Ovary (tissue), 9 donors: ENCODE measurements around the gene SF3A2. TPM values are rescaled to one million over a fixed set of nuclear protein-coding genes. Genes with fewer than 3 reads are reported as not detected.

Source experiments
- DNase-seq, 5 donors: peaks; one replicate each; pipeline ENCODE4 v3.0.0-alpha.2; 2019 to 2020
- H3K27ac ChIP-seq, 2 donors: fragments of 200-600 bp; one replicate each; pipeline versions ENCODE4 v1.5.1 to v1.8.0; 2019 to 2022
- H3K27me3 ChIP-seq: fragments of 200-600 bp; one replicate; pipeline ENCODE4 v1.8.0; 2022
- H3K36me3 ChIP-seq: fragments of 200-600 bp; sonication (generic); one replicate; pipeline ENCODE4 v1.5.1; 2019
- H3K4me1 ChIP-seq: one replicate; pipeline ENCODE4 v1.8.1; 2013; ENCODE audit warnings: mild to moderate bottlenecking, moderate library complexity; ENCODE audit not compliant: insufficient read depth
- H3K4me3 ChIP-seq: fragments of 200-600 bp; sonication (generic); one replicate; pipeline ENCODE4 v1.5.1; 2017
- H3K9me3 ChIP-seq, 2 donors: fragments of 200-600 bp in 1 of 2; sonication (generic) in 1 of 2; one replicate each; pipeline versions ENCODE4 v1.5.1 to v1.8.1; 2013 to 2019; ENCODE audit warnings: mild to moderate bottlenecking in 1 of 2, moderate library complexity in 1 of 2
- EP300 ChIP-seq: sonication (generic); formaldehyde crosslinking; IDR thresholded peaks from one replicate; pipeline ENCODE4 v1.6.1; 2017; ENCODE audit warnings: antibody characterized with exemption
- POLR2A ChIP-seq: fragments of 450-650 bp; IDR thresholded peaks from one replicate; pipeline ENCODE4 v1.6.1; 2017; ENCODE audit warnings: antibody characterized with exemption, mild to moderate bottlenecking, moderate library complexity
- WGBS, 3 donors: extraction: QIAGEN DNeasy Blood & Tissue Kit in 1 of 3; methylation state at CpG; one replicate each; pipeline versions ENCODE4 v1.1.5 to v1.1.7; 2013 to 2017; 5-methylcytosine and 5-hydroxymethylcytosine counted together
- intact Hi-C, 4 donors: fragments of 100-400 bp; cut with DNase I; formaldehyde crosslinking; loops; one replicate each; pipeline versions ENCODE4 v1.11.0 to v1.15.1; 2022 to 2023
- microRNA counts: library from miRNA; unstranded; fragments of <30 nt; microRNA quantifications from one replicate; lab custom pipeline; 2016
- microRNA-seq, 3 donors: library from miRNA; unstranded; fragments of <30 nt; microRNA quantifications; one replicate each; pipeline versions ENCODE4 to v1.2.0, GENCODE V29; 2019 to 2020
- polyA plus RNA-seq, 2 donors: library from polyadenylated mRNA; stranded (reverse); fragments of 200-250 nt in 1 of 2; fragments of 350-450 nt in 1 of 2; fragmentation: Illumina TruSeq in 1 of 2; extraction: RNeasy Lipid Tissue Mini Kit (QIAGEN cat#74804) in 1 of 2; gene quantifications; one replicate each; pipeline ENCODE4 v1.2.3, GENCODE V29; 2013 to 2014
- small RNA-seq: library from RNA; depleted of rRNA; stranded (forward); fragments of <200 nt; gene quantifications from one replicate; pipeline ENCODE3, GENCODE V24; 2016
- total RNA-seq, 7 donors: library from RNA; depleted of rRNA in 2 of 7; stranded (reverse); fragments of >200 nt in 2 of 7; fragmentation: NEBNext Ultra II Directional in 3 of 7; extraction: Animal tissue kit (Norgen Biotek cat#: 25700) in 3 of 7; gene quantifications; one replicate each; pipeline versions ENCODE4 v1.1.0 to v1.2.4, GENCODE V29; 2016 to 2023
- TF ChIP-seq, protein P1 (sequence below), 3 donors: fragments of 450-650 bp in 2 of 3; fragments of 200-600 bp in 1 of 3; IDR thresholded peaks; one replicate each; pipeline versions ENCODE4 v1.5.1 to v1.8.0; 2016 to 2022; ENCODE audit warnings: antibody characterized with exemption in 3 of 3, mild to moderate bottlenecking in 1 of 3
- donor health status: DM: no; HTN: no; CAD: no; lungs with moderate emphysema.
- donor health status: DM: no; HTN: no; CAD: no.
- donor health status: Bipolar disorder and iron deficiency.
- donor health status: DM: yes; HTN: yes; CAD: no.
- donor health status: DM: no; HTN: no; CAD: no.
- donor health status: DM: yes; HTN: yes; CAD: no.

Gene SF3A2
- total and polyA plus RNA-seq, 9 donors: 13.7 to 137 (median 89.8) TPM

DNA sequence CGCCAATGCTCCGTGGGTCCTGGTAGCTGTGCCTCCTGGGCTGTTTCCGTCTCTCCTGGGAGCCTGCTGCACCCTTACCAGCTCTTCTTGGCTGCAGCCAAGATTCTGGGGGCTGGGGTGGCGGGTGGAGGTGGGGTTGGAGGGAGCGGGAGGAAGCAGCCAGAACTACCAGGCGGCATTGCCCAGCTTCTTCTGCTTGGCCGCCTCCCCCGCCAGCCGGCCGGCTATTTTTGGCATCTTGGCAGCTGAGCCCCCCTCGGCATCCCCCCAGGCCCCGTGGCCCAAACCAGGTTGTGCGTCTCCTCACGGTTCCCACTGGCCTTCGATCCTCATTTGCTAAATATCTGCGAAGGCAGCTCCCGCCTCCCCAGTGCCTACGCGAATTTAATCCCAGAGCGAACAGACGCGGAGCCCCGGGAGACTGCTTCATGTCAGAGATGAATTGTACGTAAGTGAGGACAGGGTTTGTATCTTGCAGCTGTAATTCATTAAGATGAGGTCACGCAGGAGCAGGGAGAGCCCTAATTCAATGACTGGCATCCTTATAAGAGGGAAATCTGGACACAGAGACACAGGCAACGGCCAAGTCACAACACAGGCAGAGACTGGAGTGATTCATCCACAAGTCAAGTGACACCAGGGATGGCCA lies 58.2 kb downstream of the SF3A2 start:
- intact Hi-C loops: no loop called here
- Histone ChIP-seq H3K9me3 (no peaks in the 10 kb centered on the region), H3K4me1 (peaks cover 12% of the 10 kb centered on the region), H3K27me3 (peaks cover 11% of the 10 kb centered on the region), H3K4me3 (no peak overlapping the region), H3K27ac (no peak overlapping the region), H3K36me3 (no peaks in the 10 kb centered on the region)
- WGBS, 3 donors: 6 to 9% (median 8%) methylated on average over 26 of the region's 26 CpGs
- no peak for DNase-seq
- TF ChIP-seq, protein P1, sequence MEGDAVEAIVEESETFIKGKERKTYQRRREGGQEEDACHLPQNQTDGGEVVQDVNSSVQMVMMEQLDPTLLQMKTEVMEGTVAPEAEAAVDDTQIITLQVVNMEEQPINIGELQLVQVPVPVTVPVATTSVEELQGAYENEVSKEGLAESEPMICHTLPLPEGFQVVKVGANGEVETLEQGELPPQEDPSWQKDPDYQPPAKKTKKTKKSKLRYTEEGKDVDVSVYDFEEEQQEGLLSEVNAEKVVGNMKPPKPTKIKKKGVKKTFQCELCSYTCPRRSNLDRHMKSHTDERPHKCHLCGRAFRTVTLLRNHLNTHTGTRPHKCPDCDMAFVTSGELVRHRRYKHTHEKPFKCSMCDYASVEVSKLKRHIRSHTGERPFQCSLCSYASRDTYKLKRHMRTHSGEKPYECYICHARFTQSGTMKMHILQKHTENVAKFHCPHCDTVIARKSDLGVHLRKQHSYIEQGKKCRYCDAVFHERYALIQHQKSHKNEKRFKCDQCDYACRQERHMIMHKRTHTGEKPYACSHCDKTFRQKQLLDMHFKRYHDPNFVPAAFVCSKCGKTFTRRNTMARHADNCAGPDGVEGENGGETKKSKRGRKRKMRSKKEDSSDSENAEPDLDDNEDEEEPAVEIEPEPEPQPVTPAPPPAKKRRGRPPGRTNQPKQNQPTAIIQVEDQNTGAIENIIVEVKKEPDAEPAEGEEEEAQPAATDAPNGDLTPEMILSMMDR (IDR thresholded peaks at IDR 0.05): no peak
- TF ChIP-seq POLR2A (no peak), EP300 (no peak)

DNA sequence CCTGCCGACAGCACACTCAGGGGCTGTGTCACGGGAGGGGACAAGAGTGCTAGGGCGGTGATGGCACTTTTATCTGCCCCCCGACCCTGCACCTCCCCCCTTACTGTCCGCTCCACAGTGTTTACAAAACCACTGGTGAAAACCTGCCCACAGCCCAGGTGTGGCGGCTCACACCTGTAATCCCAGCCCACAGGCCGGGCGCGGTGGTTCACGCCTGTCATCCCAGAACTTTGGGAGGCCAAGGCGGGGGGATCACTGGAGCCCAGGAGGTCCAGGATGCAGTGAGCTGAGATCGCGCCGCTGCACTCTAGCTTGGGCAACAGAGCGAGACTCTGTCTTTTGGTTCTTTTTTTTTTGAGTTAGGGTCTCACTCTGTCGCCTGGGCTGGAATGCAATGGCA lies 59.5 kb downstream of the SF3A2 start:
- Histone ChIP-seq H3K9me3 (no peaks in the 10 kb centered on the region), H3K4me3 (no peak overlapping the region), H3K27ac (no peak overlapping the region), H3K4me1 (peaks cover 6% of the 10 kb centered on the region), H3K27me3 (peaks cover 3% of the 10 kb centered on the region), H3K36me3 (no peaks in the 10 kb centered on the region)
- intact Hi-C loops: no loop called here
- no peak for DNase-seq
- 88 to 91% (median 90%) methylated on average over 16 of the region's 16 CpGs for WGBS, 3 donors
- TF ChIP-seq, protein P1 (IDR thresholded peaks at IDR 0.05): no peak
- TF ChIP-seq POLR2A: no peak
- no peak for TF ChIP-seq EP300

MicroRNA genes within 50 kb of the gene (microRNA counts, 767-probe panel; counts per million panel counts)
- 530 counts per million, percentile 78 among the panel's probes with 10 or more counts for microRNA hsa-miR-1227 (lab: Ali Mortazavi, UCI)

Small RNA genes within 50 kb of the gene (microRNA-seq; reads per million reads assigned to microRNA genes)
- gene MIR1227 (0 to 1.9 (median 1.5) reads per million in 3 donors), gene MIR4321 (0 reads per million in 3 donors)

Small RNA genes within 50 kb of the gene (small RNA-seq; reads per million reads assigned to genes)
- gene MIR1227: not detected

Other genes with a start within 250 kb of the SF3A2 start
- gene BTBD2, start 221.1 kb upstream of the SF3A2 start, total RNA-seq: 100 to 1,000 TPM in 1 of 7 donors, 10 to 100 TPM in 6; 47.8 to 131 (median 90.2) TPM
- gene BTBD2, start 221.1 kb upstream of the SF3A2 start, polyA plus RNA-seq: 10 to 100 TPM; 14.4 to 65.7 TPM
- 100 to 1,000 TPM in 5 of 7 donors, 10 to 100 TPM in 2; 58.3 to 186 (median 122) TPM for gene MKNK2, start 185.6 kb upstream of the SF3A2 start, total RNA-seq
- 10 to 100 TPM; 22.1 to 69.5 TPM for gene MKNK2, start 185.6 kb upstream of the SF3A2 start, polyA plus RNA-seq
- 10 to 100 TPM; 16.6 to 61.5 (median 47.8) TPM for gene MOB3A, start 140.5 kb upstream of the SF3A2 start, total RNA-seq
- 10 to 100 TPM; 21.1 to 22.5 TPM for gene MOB3A, start 140.5 kb upstream of the SF3A2 start, polyA plus RNA-seq
- gene IZUMO4, start 139.9 kb upstream of the SF3A2 start, total RNA-seq: 10 to 100 TPM in 5 of 7 donors, 1 to 10 TPM in 2; 4.5 to 24.5 (median 10.7) TPM
- 10 to 100 TPM in 1 of 2 donors, 1 to 10 TPM in 1; 1.8 to 31.7 TPM for gene IZUMO4, start 139.9 kb upstream of the SF3A2 start, polyA plus RNA-seq
- 100 to 1,000 TPM in 1 of 7 donors, 10 to 100 TPM in 6; 36.7 to 102 (median 75.4) TPM for gene AP3D1, start 85.3 kb upstream of the SF3A2 start, total RNA-seq
- gene AP3D1, start 85.3 kb upstream of the SF3A2 start, polyA plus RNA-seq: 10 to 100 TPM; 43.5 to 49.9 TPM
- gene DOT1L, start 72.9 kb upstream of the SF3A2 start, total RNA-seq: 10 to 100 TPM in 6 of 7 donors, 1 to 10 TPM in 1; 6.7 to 28.9 (median 21.3) TPM
- gene DOT1L, start 72.9 kb upstream of the SF3A2 start, polyA plus RNA-seq: 1 to 10 TPM; 2.4 to 5.4 TPM
- gene PLEKHJ1, start 495 bp upstream of the SF3A2 start, total RNA-seq: 10 to 100 TPM; 39.0 to 55.2 (median 46.8) TPM
- gene PLEKHJ1, start 495 bp upstream of the SF3A2 start, polyA plus RNA-seq: 10 to 100 TPM; 17.1 to 57.9 TPM
- 1 to 10 TPM in 6 of 7 donors, under 1 TPM in 1; 0.80 to 3.9 (median 1.3) TPM for gene AMH, start 12.5 kb downstream of the SF3A2 start, total RNA-seq
- 10 to 100 TPM in 1 of 2 donors, not detected in 1; 12.0 TPM for gene AMH, start 12.5 kb downstream of the SF3A2 start, polyA plus RNA-seq
- under 1 TPM in 4 of 7 donors, not detected in 3; 0.30 to 0.92 (median 0.41) TPM for gene JSRP1, start 19.6 kb downstream of the SF3A2 start, total RNA-seq
- under 1 TPM in 1 of 2 donors, not detected in 1; 0.31 TPM for gene JSRP1, start 19.6 kb downstream of the SF3A2 start, polyA plus RNA-seq
- under 1 TPM in 5 of 7 donors, not detected in 2; 0.11 to 0.62 (median 0.35) TPM for gene PEAK3, start 45.4 kb downstream of the SF3A2 start, total RNA-seq
- gene PEAK3, start 45.4 kb downstream of the SF3A2 start, polyA plus RNA-seq: under 1 TPM in 1 of 2 donors, not detected in 1; 0.10 TPM
- gene LINGO3, start 71.3 kb downstream of the SF3A2 start, total RNA-seq: not detected
- not detected for gene LINGO3, start 71.3 kb downstream of the SF3A2 start, polyA plus RNA-seq
- gene LSM7, start 91.8 kb downstream of the SF3A2 start, total RNA-seq: 100 to 1,000 TPM in 2 of 7 donors, 10 to 100 TPM in 5; 59.4 to 159 (median 79.6) TPM
- gene LSM7, start 91.8 kb downstream of the SF3A2 start, polyA plus RNA-seq: 100 to 1,000 TPM in 1 of 2 donors, 10 to 100 TPM in 1; 31.8 to 196 TPM
- gene SPPL2B, start 91.9 kb downstream of the SF3A2 start, total RNA-seq: 10 to 100 TPM; 33.5 to 66.6 (median 48.6) TPM
- 10 to 100 TPM in 1 of 2 donors, 1 to 10 TPM in 1; 1.5 to 39.7 TPM for gene SPPL2B, start 91.9 kb downstream of the SF3A2 start, polyA plus RNA-seq
- gene TMPRSS9, start 123.4 kb downstream of the SF3A2 start, total RNA-seq: under 1 TPM in 6 of 7 donors, not detected in 1; 0.07 to 0.51 (median 0.23) TPM
- gene TMPRSS9, start 123.4 kb downstream of the SF3A2 start, polyA plus RNA-seq: under 1 TPM; 0.05 to 0.13 TPM
- gene TIMM13, start 190.8 kb downstream of the SF3A2 start, total RNA-seq: 10 to 100 TPM; 19.3 to 72.3 (median 61.6) TPM
- 10 to 100 TPM in 1 of 2 donors, 1 to 10 TPM in 1; 2.7 to 46.1 TPM for gene TIMM13, start 190.8 kb downstream of the SF3A2 start, polyA plus RNA-seq
- gene LMNB2, start 220.1 kb downstream of the SF3A2 start, total RNA-seq: 10 to 100 TPM in 6 of 7 donors, 1 to 10 TPM in 1; 8.0 to 40.9 (median 25.6) TPM
- 10 to 100 TPM; 15.3 to 17.4 TPM for gene LMNB2, start 220.1 kb downstream of the SF3A2 start, polyA plus RNA-seq
- 100 to 1,000 TPM in 2 of 7 donors, 10 to 100 TPM in 5; 47.0 to 414 (median 73.9) TPM for gene GADD45B, start 239.3 kb downstream of the SF3A2 start, total RNA-seq
- gene GADD45B, start 239.3 kb downstream of the SF3A2 start, polyA plus RNA-seq: 100 to 1,000 TPM in 1 of 2 donors, 10 to 100 TPM in 1; 17.8 to 120 TPM